Endothelial cell (in vitro differentiated cells): ENCODE results near the gene RAB25. TPM values are rescaled to one million over a fixed set of nuclear protein-coding genes. Genes with fewer than 3 reads are reported as not detected.
A peak's percentile ranks its signal among the peaks of the same experiment; 100 is the strongest.

Experiments used
- DNase-seq: peaks from one replicate; pipeline ENCODE4 v3.0.0; 2021; ENCODE audit warnings: low spot score
- H3K27ac Mint-ChIP-seq: one replicate; pipeline ENCODE4 v1.8.0; 2021; ENCODE audit warnings: mixed read lengths, inconsistent platforms; ENCODE audit not compliant: unreplicated experiment
- H3K27me3 Mint-ChIP-seq: one replicate; pipeline ENCODE4 v1.8.0; 2021; ENCODE audit warnings: mild to moderate bottlenecking, moderate library complexity, mixed read lengths, inconsistent platforms; ENCODE audit not compliant: unreplicated experiment
- H3K36me3 Mint-ChIP-seq: one replicate; pipeline ENCODE4 v1.8.0; 2021; ENCODE audit warnings: mild to moderate bottlenecking, low read depth, mixed read lengths, inconsistent platforms; ENCODE audit not compliant: unreplicated experiment
- H3K4me1 Mint-ChIP-seq: one replicate; pipeline ENCODE4 v1.8.0; 2021; ENCODE audit warnings: mild to moderate bottlenecking, mixed read lengths, inconsistent platforms; ENCODE audit not compliant: unreplicated experiment
- H3K4me3 Mint-ChIP-seq: one replicate; pipeline ENCODE4 v1.8.0; 2021; ENCODE audit warnings: mild to moderate bottlenecking, mixed read lengths, inconsistent platforms; ENCODE audit not compliant: unreplicated experiment
- H3K9me3 Mint-ChIP-seq: one replicate; pipeline ENCODE4 v1.8.0; 2021; ENCODE audit warnings: mixed read lengths, inconsistent platforms; ENCODE audit not compliant: unreplicated experiment
- CTCF ChIP-seq: fragments of 200-600 bp; sonication (generic); IDR thresholded peaks from one replicate; pipeline ENCODE4 v1.5.0; 2021; ENCODE audit warnings: antibody characterized with exemption; ENCODE audit not compliant: unreplicated experiment
- total RNA-seq: library from RNA; stranded (reverse); fragmentation: NEBNext Ultra II Directional; extraction: Animal tissue kit (Norgen Biotek cat#: 25700); gene quantifications from one replicate; pipeline ENCODE4 v1.2.1, GENCODE V29; 2021; ENCODE audit not compliant: unreplicated experiment

RAB25 gene
- total RNA-seq, 1 donor from 2014 or later: 1.6 TPM

DNA sequence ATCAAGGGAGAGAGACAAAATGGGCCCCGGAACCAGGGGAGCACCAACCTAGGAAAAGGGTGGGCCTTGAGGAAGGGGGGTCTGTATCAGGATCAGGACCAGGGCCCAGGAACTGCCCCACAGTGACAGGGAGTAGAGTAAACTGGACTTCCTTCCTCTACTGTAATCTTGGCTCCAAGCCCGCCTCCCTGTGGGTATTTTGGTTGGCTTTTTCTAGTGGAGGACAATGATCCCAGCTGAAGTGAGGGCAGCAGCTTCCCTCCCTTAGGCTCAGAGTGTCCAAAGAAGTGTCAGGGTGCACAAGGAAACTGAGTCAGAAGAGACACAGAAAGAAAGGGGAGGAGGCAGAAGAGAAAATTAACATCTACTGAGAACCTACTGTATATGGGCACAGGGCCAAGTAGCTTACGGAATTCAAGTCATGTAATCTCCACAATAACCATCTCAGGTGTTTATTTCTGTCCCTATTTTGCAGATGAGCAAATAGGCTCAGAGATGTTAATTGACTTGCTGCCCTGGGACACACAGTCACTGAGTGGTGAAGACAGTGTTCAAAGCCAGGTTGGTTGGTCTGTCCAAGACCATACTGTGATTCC is 12.2 kb upstream of the RAB25 start:
- peaks cover 25% of the 10 kb centered on the region for H3K4me1 Mint-ChIP-seq
- TF ChIP-seq CTCF: no peak
- no peaks in the 10 kb centered on the region for H3K9me3 Mint-ChIP-seq
- H3K36me3 Mint-ChIP-seq: peaks cover 25% of the 10 kb centered on the region
- H3K4me3 Mint-ChIP-seq: no peak overlapping the region
- peaks cover 8% of the 10 kb centered on the region for H3K27me3 Mint-ChIP-seq
- no peak for DNase-seq
- no peak overlapping the region for H3K27ac Mint-ChIP-seq

- H3K27me3 Mint-ChIP-seq: peaks cover 12% of the 10 kb centered on the region
- H3K36me3 Mint-ChIP-seq: peaks cover 14% of the 10 kb centered on the region
- H3K9me3 Mint-ChIP-seq: no peaks in the 10 kb centered on the region
- H3K4me3 Mint-ChIP-seq: no peak overlapping the region
- peaks cover 28% of the 10 kb centered on the region for H3K4me1 Mint-ChIP-seq
- TF ChIP-seq CTCF: no peak
- H3K27ac Mint-ChIP-seq: no peak overlapping the region
- DNase-seq: no peak
Measured at GRCh38 chr1:156050376-156050775, 10.6 kb upstream of the RAB25 start.

DNA sequence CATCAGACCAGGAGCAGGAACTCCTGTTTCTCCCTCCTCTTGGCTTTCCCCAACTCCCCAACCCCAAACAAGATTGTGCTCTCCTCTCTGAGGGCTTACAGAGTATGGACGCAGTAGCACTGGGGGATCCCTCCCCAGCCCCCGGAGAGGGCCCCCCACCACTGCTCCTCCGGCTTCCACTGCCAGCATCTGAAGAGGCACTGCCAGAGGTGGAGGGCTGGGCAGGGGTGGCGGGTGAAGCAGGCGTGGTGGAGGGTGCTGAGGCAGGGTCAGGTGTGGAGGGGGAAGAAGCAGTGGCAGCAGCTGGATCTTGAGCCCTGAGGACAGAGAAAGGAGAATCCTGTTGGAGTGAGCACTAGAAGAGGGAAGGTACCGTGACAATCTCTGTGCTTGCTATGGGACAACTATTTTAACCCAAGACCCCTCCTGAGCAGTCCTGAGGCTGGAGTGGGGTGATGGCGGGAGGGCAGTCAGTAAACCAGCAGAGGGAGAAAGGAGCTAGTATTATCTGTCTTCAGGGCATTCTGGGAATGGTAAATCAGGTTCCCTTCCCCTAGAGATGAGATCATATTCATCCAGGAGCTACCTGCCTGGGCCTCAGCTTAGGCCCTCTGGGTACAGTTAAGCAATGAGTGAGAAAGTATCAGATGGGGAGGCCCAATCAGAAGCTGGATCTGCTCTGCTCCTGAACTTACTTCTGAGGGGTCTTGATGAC is 9.8 kb upstream of the RAB25 start:
- no peak for DNase-seq
- Mint-ChIP-seq H3K4me3 (peak overlapping the region; percentile 50), H3K36me3 (peaks cover 16% of the 10 kb centered on the region), H3K9me3 (no peaks in the 10 kb centered on the region), H3K4me1 (peaks cover 31% of the 10 kb centered on the region), H3K27me3 (peaks cover 16% of the 10 kb centered on the region), H3K27ac (peak overlapping the region; percentile 30)
- no peak for TF ChIP-seq CTCF

DNA sequence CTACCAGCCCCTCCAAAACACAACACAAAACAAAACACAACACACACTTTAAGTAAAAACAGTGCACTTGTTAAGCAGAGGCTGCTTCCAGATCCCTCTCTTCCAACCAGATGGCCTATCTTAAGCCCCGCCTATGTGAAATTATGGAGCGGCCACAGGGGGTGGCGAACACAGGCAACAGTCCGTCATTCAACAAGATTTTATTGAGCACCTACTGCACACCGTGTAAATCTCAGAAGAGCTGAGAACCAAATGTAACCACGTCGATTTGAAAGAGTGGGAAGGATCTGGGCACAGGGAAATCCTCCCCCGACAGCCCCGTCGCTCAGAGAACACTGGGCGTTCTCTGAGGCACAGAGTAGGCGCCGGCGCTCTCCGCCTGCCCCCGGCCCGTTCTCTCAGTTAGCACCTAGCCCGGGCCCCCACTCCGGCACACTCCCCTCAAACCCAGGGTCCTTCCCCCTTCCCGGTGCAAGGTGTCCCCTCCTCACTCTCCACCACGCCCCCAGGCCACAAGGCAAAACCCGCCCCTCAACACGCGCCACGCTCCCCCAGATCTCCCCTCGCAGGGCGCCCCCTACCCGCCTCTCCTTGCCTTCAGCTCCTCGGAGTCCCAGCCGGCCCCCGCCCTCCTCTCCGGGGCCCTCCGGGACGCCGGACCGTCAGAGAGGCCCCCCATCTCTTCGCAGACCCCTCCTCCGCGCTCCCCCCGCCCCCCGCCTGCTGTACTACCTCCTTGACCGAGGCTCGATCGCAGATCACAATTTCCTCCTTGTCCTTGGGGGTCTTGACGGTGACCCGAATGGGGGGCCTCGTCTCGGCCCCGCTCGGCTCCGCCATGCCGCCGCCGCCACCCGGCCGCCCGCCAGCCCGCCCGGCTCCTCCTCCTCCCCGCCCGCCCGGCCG is 7.8 kb upstream of the RAB25 start:
- peak; percentile 78 for DNase-seq
- peaks cover 20% of the 10 kb centered on the region for H3K36me3 Mint-ChIP-seq
- H3K27ac Mint-ChIP-seq: peak overlapping the region; percentile 79
- H3K4me3 Mint-ChIP-seq: peak overlapping the region; percentile 98
- H3K27me3 Mint-ChIP-seq: peaks cover 16% of the 10 kb centered on the region
- TF ChIP-seq CTCF: peak; percentile 8
- H3K4me1 Mint-ChIP-seq: peaks cover 31% of the 10 kb centered on the region
- H3K9me3 Mint-ChIP-seq: no peaks in the 10 kb centered on the region
